ENCODE data around the gene CEP41. TPM values are rescaled to one million over a fixed set of nuclear protein-coding genes. Genes with fewer than 3 reads are reported as not detected.

CEP41 gene
- total and polyA plus RNA-seq, 4 donors: 2.3 to 3.5 (median 2.8) TPM

GRCh38 chr7:130444751-130445407 is 4.1 kb upstream of the CEP41 start:
- WGBS: 88% methylated on average over 5 of the region's 5 CpGs
- no peaks in the 10 kb centered on the region for H3K36me3 ChIP-seq (ENCODE audit: control insufficient read depth in 4 of 4, insufficient read depth in 3 of 4, low read depth in 1 of 4, low read length in 3 of 4)
- H3K9me3 ChIP-seq (ENCODE audit: control insufficient read depth in 4 of 4, low read length in 3 of 4): no peaks in the 10 kb centered on the region
- TF ChIP-seq RXRA (IDR thresholded peaks at IDR 0.05) (no peak), EGR1 (IDR thresholded peaks at IDR 0.05; ENCODE audit: low read depth in 2 of 2) (no peak), HNF4A (conservative IDR thresholded peaks at IDR 0.05) (no peak), RAD21 (IDR thresholded peaks at IDR 0.05) (no peak), MAX (IDR thresholded peaks at IDR 0.05) (no peak), ZBTB33 (IDR thresholded peaks at IDR 0.05) (no peak), FOXA2 (IDR thresholded peaks at IDR 0.05) (no peak), FOXA1 (IDR thresholded peaks at IDR 0.05) (no peak), REST (IDR thresholded peaks at IDR 0.05) (no peak), TAF1 (conservative IDR thresholded peaks at IDR 0.05) (no peak), NR2F2 (IDR thresholded peaks at IDR 0.05) (no peak), JUND (IDR thresholded peaks at IDR 0.05) (no peak), YY1 (IDR thresholded peaks at IDR 0.05) (no peak), SP1 (IDR thresholded peaks at IDR 0.05) (no peak), ATF3 (IDR thresholded peaks at IDR 0.05) (no peak), CTCF (IDR thresholded peaks at IDR 0.05; ENCODE audit: low read depth, low read length, missing input control) (no peak), HNF4G (IDR thresholded peaks at IDR 0.05) (no peak)
- peaks cover 2 to 11% (median 4%) of the 10 kb centered on the region in 4 donors for H3K4me1 ChIP-seq (ENCODE audit: control insufficient read depth in 4 of 4, insufficient read depth in 4 of 4, low read length in 3 of 4)
- no peak overlapping the region for H3K27ac ChIP-seq (ENCODE audit: low read depth in 1 of 2, low read length in 2 of 2)
- H3K27me3 ChIP-seq (ENCODE audit: control insufficient read depth in 4 of 4, insufficient read depth in 4 of 4, low read length in 3 of 4): peaks cover 0 to 2% (median 0%) of the 10 kb centered on the region in 4 donors
- H3K4me3 ChIP-seq (ENCODE audit: low read depth in 1 of 3, low read length in 3 of 3): no peak overlapping the region
- no peak overlapping the region for H3K9ac ChIP-seq (ENCODE audit: low read depth in 1 of 2, low read length in 2 of 2)
- DNase-seq (ENCODE audit: low spot score): no peak
